ENCODE measurements around the gene IL17RC. TPM values are rescaled to one million over a fixed set of nuclear protein-coding genes. Genes with fewer than 3 reads are reported as not detected.
"Not testable (repeated sequence)": the region's sequence is repeated elsewhere in the genome, so short reads cannot be mapped to it uniquely, and the experiment has no call there.

The IL17RC gene
- total RNA-seq, 1 donor from 2014 or later = 21.3 TPM

DNA sequence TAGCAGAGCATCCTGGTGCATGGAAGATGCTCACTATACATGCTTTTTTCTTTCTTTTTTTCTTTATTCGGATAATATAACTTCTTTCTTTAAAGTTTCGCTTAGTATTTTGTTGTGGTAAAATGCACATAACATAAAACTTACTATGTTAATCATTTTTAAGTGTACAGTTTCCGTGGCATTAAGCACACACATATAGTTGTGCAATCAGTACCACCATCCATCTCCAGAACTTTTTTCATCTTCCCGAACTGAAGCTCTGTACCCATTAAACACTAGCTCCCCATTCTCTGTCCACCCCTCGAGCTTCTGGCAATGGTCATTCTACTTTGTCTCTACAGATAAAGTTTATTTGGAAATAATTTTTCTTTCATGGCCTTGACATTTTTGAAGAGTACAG is 27.5 kb upstream of the IL17RC start:
- Mint-ChIP-seq H3K27ac (ENCODE audit: unreplicated experiment) (no peak overlapping the region), H3K4me3 (ENCODE audit: unreplicated experiment) (no peak overlapping the region), H3K36me3 (ENCODE audit: low read depth) (peaks cover 8% of the 10 kb centered on the region), H3K9me3 (ENCODE audit: low read depth) (no peaks in the 10 kb centered on the region), H3K27me3 (ENCODE audit: low read depth) (no peaks in the 10 kb centered on the region), H3K4me1 (ENCODE audit: low read depth) (peaks cover 33% of the 10 kb centered on the region)
- TF ChIP-seq, protein P1, sequence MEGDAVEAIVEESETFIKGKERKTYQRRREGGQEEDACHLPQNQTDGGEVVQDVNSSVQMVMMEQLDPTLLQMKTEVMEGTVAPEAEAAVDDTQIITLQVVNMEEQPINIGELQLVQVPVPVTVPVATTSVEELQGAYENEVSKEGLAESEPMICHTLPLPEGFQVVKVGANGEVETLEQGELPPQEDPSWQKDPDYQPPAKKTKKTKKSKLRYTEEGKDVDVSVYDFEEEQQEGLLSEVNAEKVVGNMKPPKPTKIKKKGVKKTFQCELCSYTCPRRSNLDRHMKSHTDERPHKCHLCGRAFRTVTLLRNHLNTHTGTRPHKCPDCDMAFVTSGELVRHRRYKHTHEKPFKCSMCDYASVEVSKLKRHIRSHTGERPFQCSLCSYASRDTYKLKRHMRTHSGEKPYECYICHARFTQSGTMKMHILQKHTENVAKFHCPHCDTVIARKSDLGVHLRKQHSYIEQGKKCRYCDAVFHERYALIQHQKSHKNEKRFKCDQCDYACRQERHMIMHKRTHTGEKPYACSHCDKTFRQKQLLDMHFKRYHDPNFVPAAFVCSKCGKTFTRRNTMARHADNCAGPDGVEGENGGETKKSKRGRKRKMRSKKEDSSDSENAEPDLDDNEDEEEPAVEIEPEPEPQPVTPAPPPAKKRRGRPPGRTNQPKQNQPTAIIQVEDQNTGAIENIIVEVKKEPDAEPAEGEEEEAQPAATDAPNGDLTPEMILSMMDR (IDR thresholded peaks at IDR 0.05) = no peak
- DNase-seq (ENCODE audit: low spot score) = no peak

DNA sequence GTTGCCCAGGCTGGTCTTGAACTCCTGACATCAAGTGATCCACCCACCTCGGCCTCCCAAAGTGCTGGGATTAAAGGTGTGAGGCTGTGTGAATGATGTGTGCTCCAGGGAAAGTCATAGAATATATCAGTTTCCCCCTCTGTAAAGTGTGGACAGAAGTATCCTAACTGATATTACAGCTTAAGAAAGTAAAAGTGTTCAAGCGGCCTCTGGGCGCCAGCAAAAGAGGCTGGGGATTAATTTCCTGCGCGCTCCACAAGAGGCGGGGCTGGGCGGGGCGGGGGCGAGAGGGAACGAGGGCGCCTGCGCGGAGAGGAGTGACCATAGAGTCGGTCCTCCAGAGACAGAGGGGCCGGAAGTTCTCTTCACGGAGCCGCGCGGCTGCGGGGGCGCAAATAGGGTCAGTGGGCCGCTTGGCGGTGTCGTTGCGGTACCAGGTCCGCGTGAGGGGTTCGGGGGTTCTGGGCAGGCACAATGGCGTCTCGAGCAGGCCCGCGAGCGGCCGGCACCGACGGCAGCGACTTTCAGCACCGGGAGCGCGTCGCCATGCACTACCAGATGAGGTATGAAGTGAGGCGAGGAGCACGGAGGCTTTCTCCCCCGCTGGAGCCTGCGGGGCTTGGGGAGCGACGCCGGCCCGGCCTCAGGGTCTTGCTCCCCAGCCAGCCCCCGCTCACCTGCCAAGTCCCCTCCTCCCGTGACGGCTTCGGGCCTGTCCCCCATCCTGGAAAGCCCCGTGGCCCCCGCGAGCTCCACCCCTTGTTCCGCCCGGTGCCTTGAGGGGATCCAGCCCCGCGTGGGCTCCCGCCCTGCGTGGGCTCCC is 26.4 kb upstream of the IL17RC start, which contains the start of gene JAGN1:
TSS of gene JAGN1 (plus strand) at position 362 of the 823 bp plus-strand sequence. CDS start at position 475, 113 bp downstream.
- H3K36me3 Mint-ChIP-seq (ENCODE audit: low read depth) = peaks cover 11% of the 10 kb centered on the region
- H3K4me3 Mint-ChIP-seq (ENCODE audit: unreplicated experiment) = peak within 1 kb of the TSS; percentile 97
- H3K4me1 Mint-ChIP-seq (ENCODE audit: low read depth) = peaks cover 37% of the 10 kb centered on the region

DNA sequence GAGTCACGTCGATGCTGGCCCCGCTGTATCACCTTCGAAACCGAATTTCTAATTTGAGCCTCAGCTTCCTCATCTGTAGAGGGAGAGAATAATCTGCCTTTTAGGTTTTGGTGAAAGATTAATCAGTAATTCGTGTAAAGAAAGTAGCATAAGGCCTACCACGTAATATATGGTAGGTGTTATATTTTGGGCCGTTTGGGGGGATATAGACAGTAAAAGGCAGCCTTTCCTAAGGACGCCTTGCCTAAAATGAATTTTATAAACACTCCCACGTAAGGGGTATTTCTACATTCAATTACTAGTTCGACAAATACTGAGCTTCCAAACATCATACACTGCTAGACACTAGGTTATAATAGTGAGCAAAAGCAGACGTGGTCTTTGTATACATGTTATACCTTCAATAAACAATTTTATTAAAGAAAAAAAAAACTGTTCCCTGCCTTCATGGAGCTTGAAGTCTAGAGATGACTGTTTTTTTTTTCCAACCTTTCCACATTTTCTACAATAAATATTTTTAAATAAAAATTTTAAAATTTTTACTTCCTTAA is 25.8 kb upstream of the IL17RC start:
- Mint-ChIP-seq H3K4me3 (ENCODE audit: unreplicated experiment) (peak overlapping the region; percentile 97), H3K4me1 (ENCODE audit: low read depth) (peaks cover 37% of the 10 kb centered on the region), H3K27ac (ENCODE audit: unreplicated experiment) (peak overlapping the region; percentile 96), H3K36me3 (ENCODE audit: low read depth) (peaks cover 11% of the 10 kb centered on the region), H3K27me3 (ENCODE audit: low read depth) (no peaks in the 10 kb centered on the region), H3K9me3 (ENCODE audit: low read depth) (no peaks in the 10 kb centered on the region)
- no peak for DNase-seq (ENCODE audit: low spot score)
- TF ChIP-seq, protein P1 (IDR thresholded peaks at IDR 0.05) = no peak

More for the DNA sequence above, 26.4 kb upstream of the IL17RC start, which contains the start of gene JAGN1:
- peak; percentile 94 for DNase-seq (ENCODE audit: low spot score)
- Mint-ChIP-seq H3K9me3 (ENCODE audit: low read depth) (no peaks in the 10 kb centered on the region), H3K27me3 (ENCODE audit: low read depth) (no peaks in the 10 kb centered on the region), H3K27ac (ENCODE audit: unreplicated experiment) (peak within 1 kb of the TSS; percentile 96)
- TF ChIP-seq, protein P1 (IDR thresholded peaks at IDR 0.05) = peak; percentile 15

DNA sequence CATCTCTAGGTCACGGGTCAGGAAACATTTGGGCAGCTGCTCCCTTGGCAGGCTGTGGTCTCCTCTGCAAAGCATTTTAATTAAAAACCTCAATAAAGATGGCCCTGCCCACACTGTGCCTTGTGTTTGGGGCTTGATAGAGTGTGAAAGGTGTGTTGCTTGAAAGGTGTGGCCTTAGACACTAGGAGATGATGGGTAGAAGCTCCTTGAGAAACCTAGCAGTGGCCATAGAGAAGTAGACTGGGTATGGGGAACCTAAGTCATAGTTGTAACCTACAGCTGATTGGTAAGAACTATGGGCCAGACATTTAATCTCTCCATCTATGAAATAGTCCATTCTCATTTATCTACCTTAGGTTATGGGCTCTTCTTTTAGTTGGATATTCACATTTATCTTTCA is 23.2 kb upstream of the IL17RC start:
- Mint-ChIP-seq H3K27ac (ENCODE audit: unreplicated experiment) (peak overlapping the region; percentile 75), H3K36me3 (ENCODE audit: low read depth) (peaks cover 11% of the 10 kb centered on the region), H3K27me3 (ENCODE audit: low read depth) (no peaks in the 10 kb centered on the region), H3K4me3 (ENCODE audit: unreplicated experiment) (no peak overlapping the region), H3K4me1 (ENCODE audit: low read depth) (peaks cover 59% of the 10 kb centered on the region), H3K9me3 (ENCODE audit: low read depth) (no peaks in the 10 kb centered on the region)
- TF ChIP-seq, protein P1 (IDR thresholded peaks at IDR 0.05) = no peak
- DNase-seq (ENCODE audit: low spot score) = no peak

DNA sequence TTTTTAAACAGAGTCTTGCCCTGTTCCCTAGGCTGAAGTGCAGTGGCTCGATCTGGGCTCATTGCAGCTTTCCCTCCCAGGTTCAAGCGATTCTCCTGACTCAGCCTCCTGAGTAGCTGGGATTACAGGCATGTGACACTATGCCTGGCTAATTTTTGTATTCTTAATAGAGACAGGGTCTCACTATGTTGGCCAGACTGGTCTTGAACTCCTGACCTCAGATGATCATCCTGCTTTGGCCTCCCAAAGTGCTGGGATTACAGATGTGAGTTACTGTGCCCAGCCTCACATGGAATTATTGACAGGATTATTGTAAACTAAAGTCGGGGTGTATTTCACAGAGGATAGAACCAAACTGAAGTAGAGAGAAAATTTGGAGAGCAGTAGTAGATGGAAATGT is 21.2 kb upstream of the IL17RC start:
- H3K27me3 Mint-ChIP-seq (ENCODE audit: low read depth); H3K27ac Mint-ChIP-seq (ENCODE audit: unreplicated experiment); DNase-seq (ENCODE audit: low spot score); H3K9me3 Mint-ChIP-seq (ENCODE audit: low read depth); H3K4me3 Mint-ChIP-seq (ENCODE audit: unreplicated experiment): not testable (repeated sequence)
- H3K4me1 Mint-ChIP-seq (ENCODE audit: low read depth) = peaks cover 65% of the 10 kb centered on the region
- peaks cover 11% of the 10 kb centered on the region for H3K36me3 Mint-ChIP-seq (ENCODE audit: low read depth)

DNA sequence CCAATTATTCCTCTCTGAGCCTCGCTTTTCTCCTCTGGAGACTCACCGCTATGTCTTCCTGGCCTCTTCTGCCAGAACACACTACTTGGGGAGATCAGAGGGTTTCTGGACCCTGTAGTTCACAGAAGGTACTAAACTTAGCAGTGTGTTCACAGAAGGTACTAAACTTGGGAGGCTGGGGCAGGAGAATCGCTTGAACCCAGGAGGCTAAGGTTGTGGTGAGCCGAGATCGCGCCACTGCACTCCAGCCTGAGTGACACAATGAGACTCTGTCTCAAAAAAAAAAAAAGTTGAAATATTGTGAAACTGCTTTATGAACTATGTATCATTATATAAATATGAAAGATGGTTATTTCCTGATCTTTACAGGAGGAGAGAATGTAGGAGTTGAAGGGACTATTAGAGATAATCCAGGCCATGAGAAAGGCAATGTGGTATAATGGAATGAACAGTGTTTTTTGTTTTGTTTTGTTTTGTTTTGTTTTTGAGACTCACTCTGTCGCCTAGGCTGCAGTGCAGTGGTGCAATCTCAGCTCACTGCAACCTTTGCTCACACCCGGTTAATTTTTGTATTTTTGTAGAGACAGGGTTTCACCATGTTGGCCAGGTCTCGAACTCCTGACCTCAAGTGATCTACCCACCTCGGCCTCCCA is 20.0 kb upstream of the IL17RC start:
- peaks cover 11% of the 10 kb centered on the region for H3K36me3 Mint-ChIP-seq (ENCODE audit: low read depth)
- peak overlapping the region; percentile 69 for H3K27ac Mint-ChIP-seq (ENCODE audit: unreplicated experiment)
- not testable (repeated sequence) for H3K9me3 Mint-ChIP-seq (ENCODE audit: low read depth); DNase-seq (ENCODE audit: low spot score); H3K4me3 Mint-ChIP-seq (ENCODE audit: unreplicated experiment); H3K27me3 Mint-ChIP-seq (ENCODE audit: low read depth)
- H3K4me1 Mint-ChIP-seq (ENCODE audit: low read depth) = peaks cover 59% of the 10 kb centered on the region
